H1 (cell line): ENCODE measurements around the gene UBR2. TPM values are rescaled to one million over a fixed set of nuclear protein-coding genes. Genes with fewer than 3 reads are reported as not detected.

ENCODE experiments used
- CTCF ChIA-PET: fragments of 300-600 bp; sonication (Branson Sonifier 250); formaldehyde crosslinking; loops from one replicate; lab custom pipeline; 2021; ENCODE audit not compliant: partially characterized antibody; lab: Charles Lee
- POLR2A ChIA-PET: fragments of 300-600 bp; sonication (Branson Sonifier 250); formaldehyde crosslinking; loops from one replicate; lab custom pipeline; 2021; ENCODE audit warnings: inconsistent platforms; ENCODE audit not compliant: partially characterized antibody; lab: Charles Lee
- DNase-seq, 2 experiments: peaks; one replicate each; pipeline versions ENCODE4 v3.0.0 to v3.0.0-alpha.2; 2010 to 2022; ENCODE audit warnings: low spot score in 2 of 2, low read depth in 1 of 2, mixed read lengths in 1 of 2
- FAIRE-seq: peaks from 2 replicates; lab custom pipeline; 2011; peaks lifted over from hg19 to GRCh38; lab: Jason Lieb, UNC
- H2AFZ ChIP-seq: 2 replicates; pipeline ENCODE4 v1.8.1; 2012; ENCODE audit warnings: low read length, inconsistent platforms
- H2AK5ac ChIP-seq: 2 replicates; pipeline ENCODE4 v1.6.1; 2013; ENCODE audit warnings: low read depth, low read length
- H2BK120ac ChIP-seq: replicated peaks from 2 replicates; pipeline ENCODE3; 2013; ENCODE audit warnings: low read depth, low read length, inconsistent platforms
- H2BK12ac ChIP-seq: 2 replicates; pipeline ENCODE4 v1.6.1; 2013; ENCODE audit warnings: low read depth, low read length
- H2BK15ac ChIP-seq: 2 replicates; pipeline ENCODE4 v1.6.1; 2013; ENCODE audit warnings: low read length
- H2BK20ac ChIP-seq: 2 replicates; pipeline ENCODE4 v1.6.1; 2013; ENCODE audit warnings: low read length
- H2BK5ac ChIP-seq: 2 replicates; pipeline ENCODE4 v1.6.1; 2013; ENCODE audit warnings: low read depth, low read length
- H3K14ac ChIP-seq: 2 replicates; pipeline ENCODE4 v1.6.1; 2013; ENCODE audit warnings: inconsistent platforms; ENCODE audit not compliant: insufficient read length
- H3K18ac ChIP-seq: 2 replicates; pipeline ENCODE4 v1.6.1; 2013; ENCODE audit warnings: low read length; ENCODE audit errors: extremely low read depth
- H3K23ac ChIP-seq: 2 replicates; pipeline ENCODE4 v1.6.1; 2013; ENCODE audit warnings: inconsistent platforms; ENCODE audit not compliant: insufficient read length
- H3K23me2 ChIP-seq: 2 replicates; pipeline ENCODE4 v1.6.1; 2013; ENCODE audit warnings: low read depth, low read length
- H3K27ac ChIP-seq: 2 replicates; pipeline ENCODE4 v1.6.1; 2011; ENCODE audit warnings: low read depth, low read length, inconsistent platforms
- H3K27me3 ChIP-seq, 4 experiments: replicated peaks in 1 of 4; 1 replicate in 1 of 4; 2 replicates in 3 of 4; pipeline versions ENCODE4 v1.6.1 to v1.8.1; 2011 to 2013; ENCODE audit warnings: low read length in 3 of 4, mild to moderate bottlenecking in 3 of 4, inconsistent platforms in 2 of 4, mixed read lengths in 2 of 4, moderate library complexity in 1 of 4; ENCODE audit not compliant: control insufficient read depth in 3 of 4, insufficient read depth in 3 of 4; ENCODE audit errors: extremely low read depth in 1 of 4
- H3K36me3 ChIP-seq, 4 experiments: 2 replicates each; pipeline versions ENCODE4 v1.6.1 to v1.8.1; 2011 to 2013; ENCODE audit warnings: mild to moderate bottlenecking in 4 of 4, low read length in 3 of 4, moderate library complexity in 2 of 4, control low read depth in 1 of 4, inconsistent platforms in 1 of 4; ENCODE audit not compliant: insufficient read depth in 4 of 4, control insufficient read depth in 2 of 4
- H3K4ac ChIP-seq: replicated peaks from 2 replicates; pipeline ENCODE3; 2013; ENCODE audit warnings: low read length, low read depth, mixed read lengths, inconsistent platforms; ENCODE audit not compliant: insufficient read length
- H3K4me1 ChIP-seq, 4 experiments: replicated peaks in 1 of 4; 1 replicate in 1 of 4; 2 replicates in 3 of 4; pipeline versions ENCODE4 v1.6.1 to v1.8.1; 2011 to 2013; ENCODE audit warnings: low read length in 3 of 4, inconsistent platforms in 2 of 4, mixed read lengths in 1 of 4; ENCODE audit not compliant: insufficient read depth in 4 of 4, control insufficient read depth in 3 of 4
- H3K4me2 ChIP-seq, 2 experiments: 2 replicates each; pipeline versions ENCODE4 v1.6.1 to v1.8.1; 2011 to 2013; ENCODE audit warnings: low read depth in 2 of 2, low read length in 2 of 2, control low read depth in 1 of 2, inconsistent platforms in 1 of 2, mild to moderate bottlenecking in 1 of 2; ENCODE audit not compliant: insufficient read depth in 1 of 2
- H3K4me3 ChIP-seq, 4 experiments: fragments of 200-600, 300-600 bp in 1 of 4; sonication (generic), shearing (Covaris generic), sonication (Bioruptor Twin) in 1 of 4; 2 replicates each; pipeline versions ENCODE4 v1.5.1 to v1.8.1; 2011 to 2016; ENCODE audit warnings: low read length in 4 of 4, low read depth in 3 of 4, control low read depth in 2 of 4, inconsistent platforms in 2 of 4, mild to moderate bottlenecking in 2 of 4, mixed read lengths in 1 of 4, moderate library complexity in 1 of 4; ENCODE audit not compliant: insufficient read depth in 2 of 4; ENCODE audit errors: extremely low read depth in 1 of 4
- H3K56ac ChIP-seq: replicated peaks from 2 replicates; pipeline ENCODE3; 2013; ENCODE audit warnings: low read depth, mild to moderate bottlenecking, mixed read lengths, low read length, inconsistent platforms; ENCODE audit not compliant: insufficient read length
- H3K79me1 ChIP-seq: 2 replicates; pipeline ENCODE4 v1.6.1; 2013; ENCODE audit warnings: low read depth, low read length, control low read depth
- H3K79me2 ChIP-seq, 2 experiments: 2 replicates each; pipeline versions ENCODE4 v1.6.1 to v1.8.1; 2012 to 2013; ENCODE audit warnings: low read length in 2 of 2, mild to moderate bottlenecking in 2 of 2, inconsistent platforms in 1 of 2; ENCODE audit not compliant: insufficient read depth in 2 of 2, control insufficient read depth in 1 of 2
- H3K9ac ChIP-seq, 4 experiments: replicated peaks in 1 of 4; 1 replicate in 1 of 4; 2 replicates in 3 of 4; pipeline versions ENCODE4 v1.6.1 to v1.8.1; 2011 to 2013; ENCODE audit warnings: low read depth in 3 of 4, low read length in 3 of 4, control low read depth in 2 of 4, mild to moderate bottlenecking in 2 of 4, moderate library complexity in 2 of 4, inconsistent platforms in 1 of 4; ENCODE audit errors: extremely low read depth in 1 of 4
- H3K9me3 ChIP-seq, 2 experiments: 2 replicates each; pipeline versions ENCODE4 v1.6.1 to v1.8.1; 2012 to 2013; ENCODE audit warnings: mild to moderate bottlenecking in 2 of 2, moderate library complexity in 2 of 2, control low read depth in 1 of 2, inconsistent platforms in 1 of 2, low read depth in 1 of 2, low read length in 1 of 2, mixed read lengths in 1 of 2; ENCODE audit not compliant: insufficient read depth in 2 of 2
- H4K20me1 ChIP-seq, 2 experiments: replicated peaks in 1 of 2; 2 replicates each; pipeline versions ENCODE3 to v1.8.1; 2011 to 2013; ENCODE audit warnings: inconsistent platforms in 2 of 2, low read length in 2 of 2, mild to moderate bottlenecking in 1 of 2; ENCODE audit not compliant: insufficient read depth in 2 of 2, control insufficient read depth in 1 of 2
- H4K5ac ChIP-seq: 2 replicates; pipeline ENCODE4 v1.6.1; 2013; ENCODE audit warnings: low read length, low read depth, mixed read lengths, inconsistent platforms; ENCODE audit not compliant: insufficient read length
- H4K8ac ChIP-seq: 2 replicates; pipeline ENCODE4 v1.8.0; 2013; ENCODE audit warnings: mild to moderate bottlenecking, moderate library complexity, low read length, inconsistent platforms; ENCODE audit not compliant: insufficient read depth; ENCODE audit errors: extremely low read depth
- H4K91ac ChIP-seq: replicated peaks from 2 replicates; pipeline ENCODE3; 2013; ENCODE audit warnings: low read length, mixed read lengths, inconsistent platforms; ENCODE audit not compliant: insufficient read length
- KDM4A ChIP-seq: IDR thresholded peaks from one replicate; pipeline ENCODE4 v1.7.1; 2012; ENCODE audit warnings: low read depth, mild to moderate bottlenecking, moderate library complexity, low read length, inconsistent platforms; ENCODE audit not compliant: severe bottlenecking
- WGBS, 2 experiments: shearing (Covaris generic) in 1 of 2; methylation state at CpG; one replicate each; pipeline versions ENCODE4 v1.1.6 to v1.1.7; 2013 to 2015; ENCODE audit warnings: low lambda C conversion rate in 2 of 2, mixed read lengths in 2 of 2, inconsistent platforms in 1 of 2, low coverage in 1 of 2, missing lambda C conversion rate in 1 of 2; ENCODE audit not compliant: insufficient replicate concordance in 2 of 2, insufficient coverage in 1 of 2, insufficient read length in 1 of 2; ENCODE audit errors: extremely low coverage in 1 of 2, missing lambda C conversion rate in 1 of 2; 5-methylcytosine and 5-hydroxymethylcytosine counted together
- polyA plus RNA-seq, 7 experiments: library from polyadenylated mRNA; depleted of rRNA in 3 of 7; stranded (reverse) in 5 of 7; unstranded in 2 of 7; fragments of >200 nt in 5 of 7; fragments of 200-250 nt in 2 of 7; gene quantifications; 1 replicate in 5 of 7; 2 replicates in 1 of 7; 4 replicates in 1 of 7; pipeline versions ENCODE4 v1.2.1 to v1.2.3, GENCODE V29; 2011 to 2013; ENCODE audit warnings: missing spikeins in 2 of 7, mixed read lengths in 2 of 7
- total RNA-seq: library from RNA; stranded (reverse); fragmentation: NEBNext Ultra II Directional; extraction: Animal tissue kit (Norgen Biotek cat#: 25700); gene quantifications from 2 replicates; pipeline ENCODE4 v1.2.1, GENCODE V29; 2021

UBR2 gene
- total and polyA plus RNA-seq, 2 of the 8 experiments (the other 6 are each of a cell fraction or from before 2014, with no cell fraction given), result 6.5 to 19.5 TPM

- no peak overlapping the region for H2BK12ac ChIP-seq
- H3K27ac ChIP-seq, result no peak overlapping the region
- no peak for TF ChIP-seq KDM4A
- H3K23ac ChIP-seq, result no peak overlapping the region
- ChIA-PET POLR2A (no interaction called here), CTCF (interaction anchor here (0.6 to 5.3 kb wide), 4 partner anchors 9 to 1721 kb away, joined by 3 to 38 read pairs (median 4); no protein-coding TSS in a partner anchor)
- no peak overlapping the region for H4K91ac ChIP-seq
- WGBS, 2 experiments, result 89% methylated on average over 8 of the region's 8 CpGs; no CpG with 5 or more reads in 1 of the 2 experiments
- no peaks in the 10 kb centered on the region for H3K79me1 ChIP-seq
- no peak overlapping the region for H3K4me2 ChIP-seq
- no peaks in the 10 kb centered on the region for H3K4me1 ChIP-seq
- H2BK20ac ChIP-seq, result no peak overlapping the region
- H4K20me1 ChIP-seq, result no peaks in the 10 kb centered on the region
- H2AFZ ChIP-seq, result no peak overlapping the region
- H2BK15ac ChIP-seq, result no peak overlapping the region
- H4K8ac ChIP-seq, result no peak overlapping the region
- H3K23me2 ChIP-seq, result no peaks in the 10 kb centered on the region
- H3K4ac ChIP-seq, result no peak overlapping the region
- H2BK5ac ChIP-seq, result no peak overlapping the region
- H3K4me3 ChIP-seq, result no peak overlapping the region
- H3K27me3 ChIP-seq, result no peaks in the 10 kb centered on the region
- H3K14ac ChIP-seq, result no peak overlapping the region
- H3K36me3 ChIP-seq, result no peaks in the 10 kb centered on the region
- H3K9me3 ChIP-seq, result no peaks in the 10 kb centered on the region; a peak in 1 of 4 replicates
- no peak overlapping the region for H3K18ac ChIP-seq
- no peak overlapping the region for H2AK5ac ChIP-seq
- DNase-seq (no peak), FAIRE-seq (no peak)
- no peak overlapping the region for H3K9ac ChIP-seq
- no peak overlapping the region for H3K56ac ChIP-seq
- H2BK120ac ChIP-seq, result no peak overlapping the region
- H4K5ac ChIP-seq, result no peak overlapping the region
- H3K79me2 ChIP-seq, result no peaks in the 10 kb centered on the region
Observed at GRCh38 chr6:42522942-42523814, 40.7 kb upstream of the UBR2 start.
